Activated CD8-positive, alpha-beta T cell treated with anti-CD3 and anti-CD28 coated beads, Interleukin-2, amount 10 ng/mL, durations not matched to agents 7 days and 5 days (primary cell): ENCODE data around the gene FRMD4B. TPM values are rescaled to one million over a fixed set of nuclear protein-coding genes. Genes with fewer than 3 reads are reported as not detected.

Source experiments
- ATAC-seq: fragments of 150-1000 bp; cut with Tn5 transposase; one replicate; pipeline ENCODE4 v1.10.0; 2021; ENCODE audit warnings: moderate library complexity
- CTCF ChIA-PET: fragments of 350-600 bp; sonication (Branson Sonifier 250); formaldehyde crosslinking; loops from one replicate; lab custom pipeline; 2021; ENCODE audit warnings: antibody characterized with exemption; lab: Charles Lee
- POLR2A ChIA-PET: fragments of 350-600 bp; sonication (Branson Sonifier 250); formaldehyde crosslinking; loops from one replicate; lab custom pipeline; 2021; ENCODE audit warnings: antibody characterized with exemption; lab: Charles Lee
- DNase-seq: peaks from one replicate; pipeline ENCODE4 v3.0.0-alpha.2; 2020
- H3K27ac Mint-ChIP-seq: one replicate; pipeline ENCODE4 v1.8.0; 2021; ENCODE audit warnings: mild to moderate bottlenecking, mixed read lengths
- H3K27me3 Mint-ChIP-seq: one replicate; pipeline ENCODE4 v1.8.0; 2021; ENCODE audit warnings: low read depth, mixed read lengths
- H3K36me3 Mint-ChIP-seq: one replicate; pipeline ENCODE4 v1.8.0; 2021; ENCODE audit warnings: low read depth, mixed read lengths
- H3K4me1 Mint-ChIP-seq: one replicate; pipeline ENCODE4 v1.8.0; 2021; ENCODE audit warnings: low read depth, mixed read lengths
- H3K4me3 Mint-ChIP-seq: one replicate; pipeline ENCODE4 v1.8.0; 2021; ENCODE audit warnings: mild to moderate bottlenecking, mixed read lengths
- H3K9me3 Mint-ChIP-seq: one replicate; pipeline ENCODE4 v1.8.0; 2022; ENCODE audit warnings: mixed read lengths; ENCODE audit not compliant: insufficient read depth
- total RNA-seq, 2 experiments: library from RNA; stranded (reverse); gene quantifications; one replicate each; pipeline ENCODE4 v1.2.3, GENCODE V29; 2021

Gene FRMD4B
- total RNA-seq, 2 experiments from 2014 or later: 7.7 to 8.2 TPM

- CTCF ChIA-PET: interaction anchor here (5.6 kb wide), 1 partner anchor 158 kb away, joined by 28 read pairs; no protein-coding TSS in a partner anchor
- no peaks in the 10 kb centered on the region for H3K9me3 Mint-ChIP-seq
These were observed 66.2 kb downstream of the FRMD4B start for GRCh38 chr3:69319652-69320051.

GRCh38 chr3:69318410-69318809, 67.5 kb downstream of the FRMD4B start:
- H3K27me3 Mint-ChIP-seq: no peaks in the 10 kb centered on the region
- ChIA-PET CTCF (interaction anchor here (1.5 to 3.2 kb wide), 2 partner anchors 12 to 157 kb away, joined by 10 to 35 read pairs; no protein-coding TSS in a partner anchor), POLR2A (no interaction called here)
- DNase-seq (no peak), ATAC-seq (no peak)
- no peaks in the 10 kb centered on the region for H3K9me3 Mint-ChIP-seq
- no peaks in the 10 kb centered on the region for H3K36me3 Mint-ChIP-seq
- no peaks in the 10 kb centered on the region for H3K4me1 Mint-ChIP-seq
- H3K27ac Mint-ChIP-seq: no peak overlapping the region
- no peak overlapping the region for H3K4me3 Mint-ChIP-seq

More at GRCh38 chr3:69319652-69320051, 66.2 kb downstream of the FRMD4B start:
- Mint-ChIP-seq H3K4me3 (no peak overlapping the region), H3K36me3 (no peaks in the 10 kb centered on the region), H3K4me1 (peaks cover 3% of the 10 kb centered on the region), H3K27ac (no peak overlapping the region), H3K27me3 (no peaks in the 10 kb centered on the region)
- no peak for ATAC-seq
- DNase-seq: no peak
- POLR2A ChIA-PET: no interaction called here

GRCh38 chr3:69313251-69313650, 72.6 kb downstream of the FRMD4B start:
- no peak for DNase-seq
- no peak overlapping the region for H3K27ac Mint-ChIP-seq
- H3K36me3 Mint-ChIP-seq: no peaks in the 10 kb centered on the region
- ChIA-PET CTCF (interaction anchor here (0.8 to 10.4 kb wide), 3 partner anchors 72 to 192 kb away, joined by 3 to 315 read pairs (median 3); no protein-coding TSS in a partner anchor), POLR2A (no interaction called here)
- no peak for ATAC-seq
- H3K27me3 Mint-ChIP-seq: no peaks in the 10 kb centered on the region
- no peaks in the 10 kb centered on the region for H3K4me1 Mint-ChIP-seq
- no peak overlapping the region for H3K4me3 Mint-ChIP-seq
- H3K9me3 Mint-ChIP-seq: no peaks in the 10 kb centered on the region

GRCh38 chr3:69309814-69310213, 76.1 kb downstream of the FRMD4B start:
- no peaks in the 10 kb centered on the region for H3K9me3 Mint-ChIP-seq
- no peak for ATAC-seq
- CTCF ChIA-PET: interaction anchor here (0.8 to 10.4 kb wide), 10 partner anchors 11 to 191 kb away, joined by 3 to 315 read pairs (median 4); no protein-coding TSS in a partner anchor
- H3K36me3 Mint-ChIP-seq: no peaks in the 10 kb centered on the region
- DNase-seq: no peak
- H3K27me3 Mint-ChIP-seq: no peaks in the 10 kb centered on the region
- peaks cover 8% of the 10 kb centered on the region for H3K4me1 Mint-ChIP-seq
- H3K4me3 Mint-ChIP-seq: no peak overlapping the region
- no peak overlapping the region for H3K27ac Mint-ChIP-seq
- POLR2A ChIA-PET: no interaction called here

GRCh38 chr3:69306239-69307185, 79.4 kb downstream of the FRMD4B start:
- peak; percentile 82 for DNase-seq
- Mint-ChIP-seq H3K4me3 (peak overlapping the region; percentile 17), H3K27me3 (no peaks in the 10 kb centered on the region), H3K4me1 (peaks cover 8% of the 10 kb centered on the region), H3K27ac (peak overlapping the region; percentile 65), H3K9me3 (no peaks in the 10 kb centered on the region), H3K36me3 (no peaks in the 10 kb centered on the region)
- CTCF ChIA-PET: interaction anchor here (0.6 to 10.4 kb wide), 61 partner anchors 8 to 301 kb away, joined by 3 to 315 read pairs (median 6); partner anchors contain the start of genes FRMD4B and LMOD3
- POLR2A ChIA-PET: interaction anchor here (0.7 to 0.8 kb wide), 2 partner anchors 145 to 187 kb away, joined by 3 read pairs; no protein-coding TSS in a partner anchor
- ATAC-seq: peak; percentile 98

- CTCF ChIA-PET: interaction anchor here (0.7 to 10.4 kb wide), 24 partner anchors 12 to 186 kb away, joined by 3 to 315 read pairs (median 6); partner anchors contain the start of gene LMOD3
- no peak for DNase-seq
- no peaks in the 10 kb centered on the region for H3K27me3 Mint-ChIP-seq
- no peak for ATAC-seq
- no peak overlapping the region for H3K27ac Mint-ChIP-seq
- no peak overlapping the region for H3K4me3 Mint-ChIP-seq
- H3K36me3 Mint-ChIP-seq: no peaks in the 10 kb centered on the region
- peaks cover 8% of the 10 kb centered on the region for H3K4me1 Mint-ChIP-seq
- H3K9me3 Mint-ChIP-seq: no peaks in the 10 kb centered on the region
- POLR2A ChIA-PET: no interaction called here
These were observed 80.9 kb downstream of the FRMD4B start for GRCh38 chr3:69305011-69305410.

- no peak for DNase-seq
- H3K36me3 Mint-ChIP-seq: no peaks in the 10 kb centered on the region
- ChIA-PET POLR2A (interaction anchor here (0.6 kb wide), 1 partner anchor 187 kb away, joined by 3 read pairs; no protein-coding TSS in a partner anchor), CTCF (interaction anchor here (0.7 to 10.4 kb wide), 20 partner anchors 11 to 185 kb away, joined by 3 to 315 read pairs (median 11); partner anchors contain the start of gene LMOD3)
- H3K4me3 Mint-ChIP-seq: no peak overlapping the region
- H3K27me3 Mint-ChIP-seq: no peaks in the 10 kb centered on the region
- H3K27ac Mint-ChIP-seq: no peak overlapping the region
- ATAC-seq: no peak
- H3K4me1 Mint-ChIP-seq: peaks cover 8% of the 10 kb centered on the region
- H3K9me3 Mint-ChIP-seq: no peaks in the 10 kb centered on the region
These were observed 81.5 kb downstream of the FRMD4B start for GRCh38 chr3:69304396-69304795.

GRCh38 chr3:69300296-69300695, 85.6 kb downstream of the FRMD4B start:
- no peaks in the 10 kb centered on the region for H3K9me3 Mint-ChIP-seq
- no peak for ATAC-seq
- ChIA-PET POLR2A (no interaction called here), CTCF (interaction anchor here (1.8 kb wide), 1 partner anchor 12 kb away, joined by 4 read pairs; no protein-coding TSS in a partner anchor)
- H3K27ac Mint-ChIP-seq: no peak overlapping the region
- DNase-seq: no peak
- H3K4me1 Mint-ChIP-seq: peaks cover 3% of the 10 kb centered on the region
- H3K27me3 Mint-ChIP-seq: no peaks in the 10 kb centered on the region
- no peaks in the 10 kb centered on the region for H3K36me3 Mint-ChIP-seq
- H3K4me3 Mint-ChIP-seq: no peak overlapping the region

GRCh38 chr3:69299344-69299743, 86.5 kb downstream of the FRMD4B start:
- ATAC-seq (no peak), DNase-seq (no peak)
- H3K4me3 Mint-ChIP-seq: no peak overlapping the region
- no peaks in the 10 kb centered on the region for H3K27me3 Mint-ChIP-seq
- no peaks in the 10 kb centered on the region for H3K9me3 Mint-ChIP-seq
- no peak overlapping the region for H3K27ac Mint-ChIP-seq
- H3K36me3 Mint-ChIP-seq: no peaks in the 10 kb centered on the region
- ChIA-PET POLR2A (no interaction called here), CTCF (interaction anchor here (1.8 kb wide), 1 partner anchor 138 kb away, joined by 8 read pairs; no protein-coding TSS in a partner anchor)
- no peaks in the 10 kb centered on the region for H3K4me1 Mint-ChIP-seq

GRCh38 chr3:69297501-69297900, 88.4 kb downstream of the FRMD4B start:
- ChIA-PET CTCF (interaction anchor here (1.0 to 1.8 kb wide), 3 partner anchors 9 to 177 kb away, joined by 4 to 8 read pairs (median 5); no protein-coding TSS in a partner anchor), POLR2A (no interaction called here)
- Mint-ChIP-seq H3K36me3 (no peaks in the 10 kb centered on the region), H3K27ac (no peak overlapping the region), H3K4me1 (no peaks in the 10 kb centered on the region), H3K9me3 (no peaks in the 10 kb centered on the region), H3K4me3 (no peak overlapping the region), H3K27me3 (no peaks in the 10 kb centered on the region)
- ATAC-seq (no peak), DNase-seq (no peak)

GRCh38 chr3:69296995-69297394, 88.9 kb downstream of the FRMD4B start:
- no peak overlapping the region for H3K27ac Mint-ChIP-seq
- no peaks in the 10 kb centered on the region for H3K9me3 Mint-ChIP-seq
- H3K36me3 Mint-ChIP-seq: no peaks in the 10 kb centered on the region
- ChIA-PET POLR2A (no interaction called here), CTCF (interaction anchor here (1.5 kb wide), 1 partner anchor 10 kb away, joined by 4 read pairs; no protein-coding TSS in a partner anchor)
- H3K4me3 Mint-ChIP-seq: no peak overlapping the region
- DNase-seq (no peak), ATAC-seq (no peak)
- H3K4me1 Mint-ChIP-seq: no peaks in the 10 kb centered on the region
- no peaks in the 10 kb centered on the region for H3K27me3 Mint-ChIP-seq
